Measurements from ENCODE around the gene CFAP44.
"Not testable (repeated sequence)": the region's sequence is repeated elsewhere in the genome, so short reads cannot be mapped to it uniquely, and the experiment has no call there.

CFAP44 gene, protein sequence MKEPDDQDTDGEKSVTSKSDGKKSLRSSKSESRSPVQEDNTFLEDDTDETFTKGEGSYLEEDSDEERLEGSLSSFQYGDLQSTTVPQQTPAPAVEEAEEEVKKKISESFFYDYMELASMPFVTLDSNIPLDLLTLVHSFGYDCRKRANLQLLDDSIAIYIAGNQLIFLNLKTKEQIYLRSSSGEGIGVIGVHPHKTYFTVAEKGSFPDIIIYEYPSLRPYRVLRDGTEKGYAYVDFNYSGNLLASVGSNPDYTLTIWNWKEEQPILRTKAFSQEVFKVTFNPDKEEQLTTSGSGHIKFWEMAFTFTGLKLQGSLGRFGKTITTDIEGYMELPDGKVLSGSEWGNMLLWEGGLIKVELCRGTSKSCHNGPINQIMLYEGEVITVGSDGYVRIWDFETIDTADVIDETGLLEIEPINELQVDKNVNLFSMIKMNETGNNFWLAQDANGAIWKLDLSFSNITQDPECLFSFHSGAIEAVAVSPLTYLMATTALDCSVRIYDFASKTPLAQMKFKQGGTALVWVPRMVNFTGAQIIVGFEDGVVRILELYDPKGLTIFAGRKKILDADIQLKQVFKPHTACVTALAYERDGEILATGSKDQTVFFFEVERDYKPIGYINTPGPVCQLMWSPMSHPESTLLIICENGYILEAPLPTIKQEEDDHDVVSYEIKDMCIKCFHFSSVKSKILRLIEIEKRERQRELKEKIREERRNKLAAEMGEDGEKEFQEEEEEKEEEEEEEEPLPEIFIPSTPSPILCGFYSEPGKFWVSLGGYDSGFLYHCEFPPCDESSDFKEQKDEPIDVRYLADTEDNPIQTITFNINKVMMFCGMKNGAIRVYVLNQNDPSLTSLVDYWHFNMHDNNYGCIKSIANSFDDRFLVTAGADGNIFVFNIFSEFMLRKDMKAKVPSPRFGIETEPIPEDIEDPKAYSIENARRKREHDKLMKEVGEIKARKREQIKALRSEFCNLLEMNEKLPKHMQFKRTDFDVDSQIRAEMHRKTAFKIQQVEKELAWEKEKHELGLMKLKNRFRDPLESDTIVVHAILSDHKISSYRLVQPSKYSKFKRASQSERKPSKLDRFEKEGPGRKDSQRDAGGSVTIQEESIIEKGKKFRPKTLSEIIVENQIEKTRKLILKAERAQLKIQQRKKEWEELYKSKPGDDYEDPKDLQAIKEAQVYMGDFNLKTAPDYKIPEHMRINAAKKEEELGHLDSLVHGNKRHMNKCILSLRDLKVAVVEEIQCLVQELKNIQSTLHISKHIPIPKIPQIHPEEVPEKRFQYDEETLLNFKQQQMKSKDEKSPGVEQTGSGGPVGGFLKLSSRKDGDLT (N-terminal part only)

GRCh38 chr3:113441051-113441770, at the start of gene CFAP44:
Gene CFAP44, minus strand, starts transcription at chr3:113441493. Its CDS starts 7,829 bp downstream, at chr3:113433664.
- no peak for DNase-seq

GRCh38 chr3:113485161-113485609, 43.9 kb upstream of the CFAP44 start:
- DNase-seq: no peak

DNA sequence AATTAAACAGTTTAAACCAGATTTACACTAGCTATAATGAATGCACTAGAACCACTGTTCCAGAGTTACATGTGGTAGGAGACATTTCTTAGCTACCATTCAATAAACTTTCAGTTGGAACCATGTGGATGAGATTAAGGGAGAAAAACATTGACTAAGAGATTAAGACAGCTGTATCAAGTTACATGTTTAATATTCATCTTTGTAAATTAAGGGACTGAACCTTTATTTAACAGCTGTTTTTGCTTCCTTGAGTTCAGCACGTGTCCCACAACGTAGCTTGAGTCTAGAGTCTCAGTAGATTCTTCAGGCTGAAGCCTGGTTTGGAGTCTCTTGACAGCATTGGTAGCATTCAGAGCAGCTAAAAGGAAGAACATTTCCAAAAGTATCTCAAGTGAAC, 27.2 kb upstream of the CFAP44 start:
- DNase-seq: no peak

- no peak for DNase-seq
Observed at GRCh38 chr3:113461488-113461887, 20.2 kb upstream of the CFAP44 start.

GRCh38 chr3:113458554-113458953, 17.3 kb upstream of the CFAP44 start:
- not testable (repeated sequence) for DNase-seq

DNA sequence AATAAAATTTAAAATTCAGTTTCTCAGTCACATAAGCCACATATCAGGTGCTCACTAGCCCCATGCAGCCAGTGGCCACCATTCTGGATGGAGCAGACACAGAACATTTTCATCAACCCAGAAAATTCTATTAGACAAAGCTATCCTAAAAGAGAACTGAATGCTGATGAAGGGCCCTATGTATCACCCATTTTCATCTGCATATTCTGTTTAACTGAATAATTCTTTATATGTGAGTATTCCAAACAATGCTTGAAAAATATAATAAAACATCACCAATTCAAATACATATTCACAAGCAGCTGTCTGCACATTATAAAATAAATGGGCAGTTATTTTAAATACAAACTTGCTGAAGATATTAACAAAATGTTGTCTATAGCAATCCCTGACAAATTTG, 14.2 kb upstream of the CFAP44 start:
- no peak for DNase-seq

GRCh38 chr3:113454630-113455029, 13.3 kb upstream of the CFAP44 start:
- no peak for DNase-seq

DNA sequence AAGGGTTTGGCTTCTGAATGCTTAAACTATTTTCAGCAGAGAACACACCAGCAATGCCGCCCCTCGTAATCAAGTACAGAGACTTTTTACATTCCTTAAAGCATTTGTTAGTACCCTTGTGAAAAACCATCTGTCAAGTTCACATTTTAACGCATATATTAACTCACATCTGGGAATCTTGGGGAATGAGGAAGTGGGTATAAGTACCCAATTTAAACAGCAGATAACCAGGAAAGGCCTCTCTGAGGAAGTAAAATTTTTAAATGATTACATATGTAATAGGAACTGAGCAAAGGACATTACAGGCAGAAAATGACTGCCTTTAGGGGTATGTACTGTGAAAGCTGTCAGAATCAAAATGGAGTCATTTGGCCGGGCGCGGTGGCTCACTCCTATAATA, 12.8 kb upstream of the CFAP44 start:
- no peak for DNase-seq

DNA sequence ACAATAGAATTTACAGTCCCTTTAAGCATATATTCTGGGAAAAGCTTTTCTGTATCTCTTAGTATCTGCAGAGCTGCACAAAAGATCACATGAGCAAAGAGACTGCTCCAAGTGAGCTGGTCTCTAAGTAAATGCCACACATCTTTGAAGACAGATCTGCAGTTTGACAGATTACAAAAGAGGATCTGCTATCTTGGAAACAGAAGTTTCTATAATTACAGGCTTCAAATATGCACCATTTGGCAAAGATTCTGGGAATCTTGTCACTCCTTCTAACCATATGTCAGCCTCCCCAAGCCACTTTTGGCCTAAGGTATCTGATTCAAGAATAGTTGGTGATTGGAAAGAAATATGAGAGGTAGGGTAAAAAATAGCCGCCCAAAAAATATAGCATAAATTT, 9.6 kb upstream of the CFAP44 start:
- DNase-seq: no peak

- no peak for DNase-seq
Observed at GRCh38 chr3:113439606-113440005, 1.7 kb downstream of the CFAP44 start.

- DNase-seq: no peak
Observed at GRCh38 chr3:113438224-113438623, 3.1 kb downstream of the CFAP44 start.

- DNase-seq: no peak
Observed at GRCh38 chr3:113437411-113437810, 3.9 kb downstream of the CFAP44 start.

DNA sequence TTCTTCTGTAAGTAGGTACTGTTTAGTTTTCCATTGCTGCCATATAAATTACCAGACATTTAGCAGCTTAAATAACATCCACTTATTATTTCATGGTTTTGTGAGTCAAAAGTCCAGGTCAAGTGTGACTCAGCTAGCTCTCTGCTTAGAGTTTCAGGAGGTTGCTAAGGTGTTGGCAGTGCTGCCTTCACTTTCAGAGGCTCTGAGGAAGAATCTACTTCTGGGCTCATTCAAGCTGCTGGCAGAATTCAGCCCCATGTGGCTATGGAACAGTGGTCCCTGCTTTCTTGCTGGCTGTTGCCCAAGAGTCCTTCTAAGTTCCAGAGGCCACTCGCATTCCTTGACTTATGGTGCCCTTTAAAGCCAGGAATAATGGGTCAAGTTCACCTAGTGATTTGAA, 4.5 kb downstream of the CFAP44 start:
- DNase-seq: no peak

DNA sequence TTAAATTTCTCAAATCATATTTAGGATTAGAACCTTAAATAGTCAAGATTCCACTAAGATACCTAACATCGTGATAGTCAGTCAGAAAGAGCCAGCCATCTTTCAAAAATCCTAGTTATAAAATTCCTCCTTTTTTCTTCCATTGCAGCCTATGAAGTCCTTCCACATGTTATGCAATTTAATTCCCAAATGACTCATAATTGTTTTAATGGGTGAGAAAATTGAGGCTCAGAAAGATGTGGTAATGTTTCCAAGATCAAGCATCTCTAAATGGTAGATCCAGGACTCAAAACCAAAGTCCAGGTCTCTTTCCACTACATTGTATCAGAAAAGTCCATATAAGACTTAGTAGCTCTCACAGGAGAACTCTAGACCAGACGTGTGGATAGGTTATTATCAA, 9.5 kb downstream of the CFAP44 start:
- DNase-seq: no peak

- no peak for DNase-seq
Observed at GRCh38 chr3:113428581-113428980, 12.7 kb downstream of the CFAP44 start.

- DNase-seq: no peak
Observed at GRCh38 chr3:113423699-113424098, 17.6 kb downstream of the CFAP44 start.

GRCh38 chr3:113421082-113421481, 20.2 kb downstream of the CFAP44 start:
- no peak for DNase-seq

GRCh38 chr3:113409676-113410075, 31.6 kb downstream of the CFAP44 start:
- no peak for DNase-seq

- DNase-seq: no peak
Observed at GRCh38 chr3:113405180-113405579, 36.1 kb downstream of the CFAP44 start.

DNA sequence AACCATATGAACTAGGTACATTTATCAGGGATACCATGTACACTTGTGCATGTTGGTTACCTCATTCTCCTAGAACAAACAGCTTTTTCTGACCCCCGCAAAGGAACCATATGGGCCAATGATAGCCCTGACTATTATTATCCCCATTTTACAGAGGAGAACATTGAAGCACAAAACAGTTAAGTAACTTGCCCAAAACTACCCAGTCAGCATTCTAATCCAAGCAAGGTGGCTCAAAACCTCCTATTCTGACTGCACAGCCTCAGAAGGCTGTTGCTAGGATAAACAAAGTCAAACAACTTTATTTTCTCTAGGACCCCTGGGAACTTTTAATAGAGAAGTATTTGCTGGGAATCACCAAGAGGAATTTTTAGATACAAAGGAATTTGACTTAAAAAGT, 36.7 kb downstream of the CFAP44 start:
- DNase-seq: no peak
